Stimulated activated CD8-positive, alpha-beta memory T cell treated with anti-CD3 and anti-CD28 coated beads, Interleukin-7, amount 100 ng/mL, for 24 hours (primary cell): Measurements from ENCODE around the gene AHRR.

ENCODE experiments used
- DNase-seq: peaks from one replicate; pipeline ENCODE4 v3.0.0-alpha.2; 2020; ENCODE audit warnings: low read depth

Gene AHRR

DNA sequence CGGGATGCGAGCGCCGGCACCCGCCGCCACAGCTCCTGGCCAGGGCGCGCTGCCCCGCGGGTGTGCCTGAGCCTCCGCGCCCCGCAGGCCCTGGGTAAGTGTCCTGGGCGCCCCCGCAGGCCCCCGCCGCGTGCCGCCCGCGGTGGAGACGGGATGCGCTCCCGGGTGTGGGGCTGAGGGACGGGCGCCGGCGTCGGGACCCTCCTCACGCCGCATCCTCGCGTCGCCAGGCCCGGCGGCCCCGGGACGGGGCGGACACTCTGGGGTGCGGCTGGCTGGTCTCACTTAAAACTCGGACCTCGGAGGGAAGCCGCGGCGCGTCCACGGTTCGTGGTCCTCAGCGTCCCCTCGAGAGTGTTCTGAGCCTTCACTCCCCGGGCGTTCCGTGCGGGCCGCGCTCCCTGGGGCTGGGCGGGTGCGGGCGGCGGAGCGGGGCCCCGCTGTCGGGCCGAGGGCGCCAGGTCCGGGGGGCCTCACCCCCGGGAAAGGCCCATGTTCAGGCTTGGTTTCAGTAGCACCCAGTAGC is 275 bp downstream of the AHRR start:
- no peak for DNase-seq

DNA sequence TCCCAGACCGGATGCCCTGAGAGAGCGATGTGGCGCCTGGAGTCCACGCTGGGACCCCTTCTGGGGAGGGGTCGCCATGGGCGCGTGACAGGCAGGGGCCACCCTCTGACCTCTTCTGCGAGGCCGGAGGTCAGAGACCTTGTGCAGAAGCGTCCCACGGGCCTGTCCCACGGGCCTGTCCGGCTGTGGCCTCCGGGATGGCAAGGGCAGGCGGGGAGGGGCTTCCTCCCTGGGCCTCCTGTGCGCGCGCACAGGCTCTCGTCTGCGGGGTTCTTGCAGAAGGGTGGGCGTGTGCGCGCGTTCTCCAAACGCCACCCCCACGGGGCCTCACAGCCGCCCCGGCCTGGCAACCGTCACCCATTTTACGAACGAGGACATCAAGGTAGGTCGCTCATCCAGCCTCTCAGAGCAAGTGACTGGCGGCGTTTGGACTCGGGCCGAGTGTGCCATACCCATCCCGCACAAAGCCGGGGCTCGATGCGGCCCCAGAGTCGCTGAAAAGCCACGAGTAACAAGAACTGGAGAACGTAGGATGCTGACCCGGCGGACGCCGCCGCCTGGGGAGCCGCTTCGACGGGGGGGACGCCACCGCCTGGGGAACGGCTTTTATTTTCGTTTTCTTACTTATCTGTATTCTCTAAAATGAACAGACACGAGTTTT is 897 bp downstream of the AHRR start:
- no peak for DNase-seq

GRCh38 chr5:322942-323879 is 1.7 kb downstream of the AHRR start:
- no peak for DNase-seq

DNA sequence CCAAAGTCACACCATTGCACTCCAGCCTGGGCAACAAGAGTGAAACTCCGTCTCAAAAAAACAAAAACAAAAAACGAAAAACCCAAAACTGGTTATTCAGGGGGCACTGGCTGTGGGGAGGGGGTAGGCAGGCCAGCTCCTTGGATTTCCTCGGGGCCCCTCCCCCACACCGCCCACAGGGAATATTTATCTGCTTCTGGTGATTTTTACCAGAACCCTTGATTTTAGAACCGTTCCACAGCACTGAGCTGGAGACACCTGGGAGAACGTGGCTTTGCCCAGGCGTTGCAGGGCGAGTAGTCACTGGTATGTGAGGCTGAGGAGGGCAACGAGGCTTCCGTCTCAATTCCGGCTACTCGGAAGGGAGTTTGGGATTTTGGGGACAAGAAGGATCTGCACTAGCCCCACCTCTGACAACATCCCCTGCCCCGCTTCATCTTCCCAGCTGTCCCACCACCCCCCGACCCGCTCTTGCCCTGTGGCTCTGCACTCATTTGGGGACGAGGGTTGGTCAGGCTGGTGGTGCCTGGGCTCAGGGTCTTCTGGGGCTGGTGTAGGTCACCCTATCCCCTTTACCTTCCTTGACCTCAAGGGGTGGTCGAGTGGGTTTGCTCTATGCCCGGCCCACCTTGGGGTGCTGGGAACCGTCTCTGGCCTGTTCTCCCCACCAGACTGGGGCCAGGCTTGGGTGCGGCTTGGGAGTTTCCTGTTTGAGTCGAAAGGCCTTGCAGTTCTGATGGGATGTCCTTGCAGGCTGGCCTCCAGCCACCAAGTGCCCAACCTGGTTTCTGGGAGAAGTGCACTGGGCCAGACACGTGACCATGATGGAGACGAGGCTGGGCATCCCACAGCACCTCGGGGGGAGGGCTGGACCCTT is 3.5 kb downstream of the AHRR start:
- DNase-seq: no peak

DNA sequence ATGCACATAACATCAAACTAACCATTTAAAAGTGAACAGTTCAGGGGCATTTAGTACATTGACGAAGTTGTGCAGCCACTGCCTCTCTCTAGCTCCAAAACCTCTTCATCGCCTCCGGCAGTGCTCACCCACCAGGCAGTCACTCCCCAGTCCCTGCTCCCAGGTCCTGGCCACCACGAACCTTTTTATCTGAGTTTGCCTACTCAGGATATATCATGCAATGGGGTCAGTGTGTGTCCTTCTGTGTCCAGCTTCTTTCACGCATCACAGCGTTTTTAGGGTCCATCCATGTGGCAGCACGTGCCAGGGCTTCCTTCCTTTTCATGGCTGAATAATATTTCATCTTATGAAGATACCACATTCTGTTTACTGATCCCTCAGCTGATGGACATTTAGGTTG is 4.6 kb downstream of the AHRR start:
- DNase-seq: no peak

DNA sequence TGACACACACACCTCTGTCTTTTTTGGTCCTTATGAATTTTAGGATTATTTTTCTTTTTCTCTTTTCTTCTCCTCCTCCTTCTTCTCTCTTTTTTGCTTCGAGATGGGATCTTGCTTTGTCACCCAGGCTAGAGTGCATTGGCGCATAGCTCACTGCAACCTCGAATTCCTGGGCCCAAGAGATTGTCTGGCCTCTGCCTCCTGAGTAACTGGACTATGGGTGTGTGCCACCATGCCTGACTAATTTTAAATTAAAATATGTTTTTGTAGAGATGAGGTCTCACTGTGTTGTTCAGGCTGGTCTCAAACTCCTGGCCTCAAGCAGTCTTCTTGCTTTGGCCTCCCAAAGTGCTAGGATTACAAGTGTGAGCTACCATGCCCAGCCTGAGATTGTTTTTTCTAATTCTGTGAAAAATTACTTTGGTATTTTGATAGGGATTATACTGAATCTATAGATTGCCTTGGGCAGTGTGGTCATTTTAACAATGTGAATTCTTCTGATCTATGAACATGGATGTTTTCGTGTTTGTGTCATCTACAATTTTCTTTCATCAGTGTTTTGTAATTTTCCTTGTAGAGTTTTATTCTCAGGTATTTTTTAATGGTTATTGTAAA is 7.7 kb downstream of the AHRR start:
- no peak for DNase-seq

- DNase-seq: no peak
Measured at GRCh38 chr5:329768-330167, 8.3 kb downstream of the AHRR start.

GRCh38 chr5:332843-333242 is 11.3 kb downstream of the AHRR start:
- DNase-seq: no peak

- DNase-seq: no peak
Measured at GRCh38 chr5:333945-334344, 12.4 kb downstream of the AHRR start.

GRCh38 chr5:334903-335739 is 13.6 kb downstream of the AHRR start:
- no peak for DNase-seq

- no peak for DNase-seq
Measured at GRCh38 chr5:335740-336038, 14.2 kb downstream of the AHRR start.

DNA sequence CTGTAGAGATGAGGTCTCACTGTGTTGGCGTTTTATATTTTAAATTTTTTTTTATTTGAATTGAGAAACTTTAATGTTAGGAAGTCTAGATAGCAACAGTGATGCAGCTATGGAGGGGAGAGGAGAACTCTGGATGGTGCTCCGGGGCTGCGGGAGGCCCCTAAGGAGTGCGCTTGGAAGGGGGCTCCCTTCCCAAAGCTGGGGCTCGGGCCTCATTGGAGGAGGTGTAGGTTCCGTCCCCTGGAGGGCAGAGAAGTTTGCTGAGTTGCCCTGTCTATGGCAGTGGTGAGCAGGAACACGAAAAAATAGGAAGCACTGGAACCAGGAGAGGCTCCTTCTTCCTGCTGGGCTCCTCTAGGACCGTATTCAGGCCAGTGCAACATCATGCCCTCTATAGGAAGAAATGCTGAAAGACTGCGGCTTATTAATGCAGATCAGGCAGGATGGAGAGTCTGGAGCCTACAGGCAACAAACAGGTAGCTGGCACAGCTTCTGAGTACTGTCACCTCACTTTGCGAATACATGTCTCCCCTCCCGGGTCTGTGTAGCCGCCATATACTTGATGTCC is 16.1 kb downstream of the AHRR start:
- DNase-seq: no peak

GRCh38 chr5:342501-343460 is 21.3 kb downstream of the AHRR start:
- DNase-seq: no peak

DNA sequence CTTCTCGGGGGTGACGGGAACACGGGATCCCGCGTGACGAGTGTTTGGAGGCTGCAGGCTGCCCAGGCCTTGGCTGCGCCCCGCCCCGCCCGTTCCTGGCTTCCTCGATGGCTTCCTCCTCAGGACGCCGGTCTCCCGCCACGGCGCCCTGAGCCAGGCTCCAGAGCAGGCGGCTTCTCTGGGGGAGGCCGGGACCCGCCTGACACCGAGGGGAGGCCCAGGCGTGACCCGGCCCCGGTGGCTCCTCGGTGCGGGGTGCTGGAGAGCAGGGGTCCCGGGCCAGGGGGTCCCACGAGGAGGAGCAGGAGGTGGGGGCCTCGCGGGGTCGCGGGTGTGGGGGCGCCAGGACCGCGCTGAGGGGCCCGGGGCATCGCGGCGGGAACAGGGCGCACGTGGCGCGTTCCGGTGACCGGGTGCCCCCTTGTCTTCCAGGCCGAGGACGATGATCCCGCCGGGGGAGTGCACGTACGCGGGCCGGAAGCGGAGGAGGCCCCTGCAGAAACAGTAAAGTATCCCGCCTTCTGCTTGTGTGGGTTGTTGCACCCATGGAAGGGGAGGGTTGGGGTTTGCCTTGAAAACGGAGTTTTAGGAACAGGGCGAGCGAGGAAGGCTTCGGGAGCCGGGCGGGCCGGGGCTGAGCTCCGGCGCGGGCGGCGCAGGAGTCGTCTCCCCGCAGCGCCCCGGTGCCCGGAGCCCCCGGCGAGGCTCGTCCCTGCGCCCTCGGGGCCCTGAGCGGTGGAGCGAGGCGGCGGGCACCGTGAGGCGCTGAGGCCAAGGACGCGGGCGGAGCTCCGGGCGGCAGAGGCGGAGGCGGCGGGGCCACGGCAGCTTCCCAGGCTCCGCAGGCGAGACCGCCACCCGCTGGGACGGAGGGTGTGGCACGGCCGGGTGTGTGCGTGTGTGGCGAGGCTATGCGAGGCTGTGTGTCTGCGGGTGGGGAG is 22.2 kb downstream of the AHRR start:
- no peak for DNase-seq

DNA sequence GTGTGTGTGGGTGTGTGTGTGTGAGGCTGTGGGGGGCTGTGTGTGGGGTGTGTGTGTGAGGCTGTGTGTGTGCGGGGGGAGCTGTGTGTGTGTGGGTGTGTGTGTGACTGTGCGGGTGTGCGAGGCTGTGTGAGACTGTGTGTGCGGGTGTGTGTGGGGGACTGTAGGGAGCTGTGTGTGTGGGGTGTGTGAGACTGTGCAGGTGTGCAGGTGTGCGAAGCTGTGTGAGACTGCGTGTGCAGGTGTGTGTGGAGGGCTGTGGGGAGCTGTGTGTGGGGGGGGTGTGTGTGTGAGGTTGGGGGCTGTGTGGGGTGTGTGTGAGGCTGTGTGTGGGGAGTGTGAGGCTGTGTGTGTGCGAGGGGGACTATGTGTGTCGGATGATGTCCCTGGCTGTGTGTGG is 23.2 kb downstream of the AHRR start:
- no peak for DNase-seq

GRCh38 chr5:345404-346195 is 24.1 kb downstream of the AHRR start:
- DNase-seq: no peak

DNA sequence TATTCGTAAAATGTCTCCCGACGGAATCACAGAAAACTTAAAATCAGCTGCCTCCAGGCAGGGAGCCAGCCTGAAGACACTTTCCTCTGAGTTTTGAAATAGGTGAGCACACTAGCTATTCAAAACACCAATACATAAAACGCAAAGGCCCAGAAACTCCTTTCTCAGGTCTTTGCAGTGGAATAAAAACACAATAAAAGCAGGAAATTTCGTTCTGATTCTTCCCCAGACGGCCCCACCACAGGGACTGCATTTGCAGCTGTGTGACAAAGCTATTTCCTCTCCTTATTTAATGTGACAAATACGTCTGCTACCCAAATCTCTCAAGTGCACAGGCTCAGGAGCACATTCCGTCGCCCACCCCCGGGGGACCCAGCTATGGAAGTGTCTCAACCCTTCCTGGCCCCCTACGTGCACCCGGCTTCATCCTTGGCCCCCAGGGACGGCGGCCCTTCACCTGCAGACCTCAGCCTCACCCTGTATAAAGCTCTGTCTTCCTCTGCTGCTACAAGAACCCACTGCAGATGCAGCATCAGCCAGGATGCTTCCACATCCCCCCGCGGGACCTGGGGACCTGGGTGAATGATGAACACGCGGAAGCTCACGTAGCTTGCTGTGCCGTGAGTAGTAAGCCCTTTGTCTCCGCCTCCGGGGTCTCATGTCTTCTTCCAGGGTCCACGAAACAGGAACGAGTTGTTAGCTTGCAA is 24.9 kb downstream of the AHRR start:
- DNase-seq: no peak
